HepG2 (cell line): Measurements from ENCODE around the gene PPP2R5B. TPM values are rescaled to one million over a fixed set of nuclear protein-coding genes. Genes with fewer than 3 reads are reported as not detected.
A peak's percentile ranks its signal among the peaks of the same experiment; 100 is the strongest.

Experiments
- ATRX ChIP-seq: sonication (generic); formaldehyde crosslinking; IDR thresholded peaks from 2 replicates; pipeline ENCODE4 v1.4.0; 2020; ENCODE audit warnings: missing genetic modification reagents, borderline replicate concordance
- CC2D1A ChIP-seq: sonication (generic); formaldehyde crosslinking; IDR thresholded peaks from 2 replicates; pipeline ENCODE4 v1.8.1; 2023; ENCODE audit warnings: mild to moderate bottlenecking, missing genetic modification reagents
- GZF1 ChIP-seq: sonication (generic); formaldehyde crosslinking; IDR thresholded peaks from 2 replicates; pipeline ENCODE4 v1.5.1; 2020; ENCODE audit warnings: mild to moderate bottlenecking, missing genetic modification reagents
- HMGXB3 ChIP-seq: sonication (generic); formaldehyde crosslinking; IDR thresholded peaks from 2 replicates; pipeline ENCODE4 v1.4.0; 2020; ENCODE audit warnings: missing genetic modification reagents, borderline replicate concordance
- KLF12 ChIP-seq: sonication (generic); formaldehyde crosslinking; IDR thresholded peaks from 2 replicates; pipeline ENCODE4 v1.4.0; 2020; ENCODE audit warnings: missing genetic modification reagents, borderline replicate concordance
- MYPOP ChIP-seq: sonication (generic); formaldehyde crosslinking; IDR thresholded peaks from 2 replicates; pipeline ENCODE4 v1.8.1; 2023; ENCODE audit warnings: mild to moderate bottlenecking, moderate library complexity, missing genetic modification reagents
- NR2F1 ChIP-seq, 2 experiments: fragments of 450-650 bp in 1 of 2; formaldehyde crosslinking in 1 of 2; IDR thresholded peaks; 2 replicates each; pipeline versions ENCODE4 v1.5.0 to v1.6.1; 2016 to 2020; ENCODE audit warnings: mild to moderate bottlenecking in 1 of 2, missing compliant biosample characterization in 1 of 2, missing genetic modification reagents in 1 of 2, moderate library complexity in 1 of 2
- TGIF2 ChIP-seq: IDR thresholded peaks from 2 replicates; pipeline ENCODE4 v1.6.1; 2016; ENCODE audit warnings: control low read depth, missing compliant biosample characterization
- YEATS4 ChIP-seq: sonication (generic); formaldehyde crosslinking; IDR thresholded peaks from 2 replicates; pipeline ENCODE4 v1.4.0; 2020; ENCODE audit warnings: missing genetic modification reagents, borderline replicate concordance
- ZNF253 ChIP-seq: sonication (generic); formaldehyde crosslinking; IDR thresholded peaks from 2 replicates; pipeline ENCODE4 v1.8.0; 2022; ENCODE audit warnings: mild to moderate bottlenecking, missing genetic modification reagents, borderline replicate concordance
- ZNF513 ChIP-seq: sonication (generic); formaldehyde crosslinking; conservative IDR thresholded peaks from 2 replicates; pipeline ENCODE4 v1.5.0; 2020; ENCODE audit warnings: missing genetic modification reagents
- ZNF670 ChIP-seq: sonication (generic); formaldehyde crosslinking; IDR thresholded peaks from 2 replicates; pipeline ENCODE4 v1.8.0; 2022; ENCODE audit warnings: mild to moderate bottlenecking, missing genetic modification reagents, borderline replicate concordance
- ZNF773 ChIP-seq: sonication (generic); formaldehyde crosslinking; IDR thresholded peaks from 2 replicates; pipeline ENCODE4 v1.4.0; 2020; ENCODE audit warnings: missing genetic modification reagents, borderline replicate concordance
- ZSCAN31 ChIP-seq: sonication (generic); formaldehyde crosslinking; IDR thresholded peaks from 2 replicates; pipeline ENCODE4 v1.5.0; 2020; ENCODE audit warnings: low read depth, mild to moderate bottlenecking, missing genetic modification reagents
- polyA plus RNA-seq, 8 experiments: library from polyadenylated mRNA; depleted of rRNA in 3 of 8; stranded (reverse) in 7 of 8; unstranded in 1 of 8; fragments of >200 nt; fragmentation: Illumina TruSeq in 4 of 8; extraction: Trizol in 4 of 8; gene quantifications; 2 replicates each; pipeline versions ENCODE4 v1.2.1 to v1.2.3, GENCODE V29; 2011 to 2016; ENCODE audit warnings: low read depth in 4 of 8, missing spikeins in 1 of 8, mixed read lengths in 1 of 8; ENCODE audit not compliant: insufficient read depth in 1 of 8
- total RNA-seq, 5 experiments: library from RNA; depleted of rRNA; stranded (reverse); fragments of >200 nt; fragmentation: Illumina TruSeq; extraction: Trizol; gene quantifications; 2 replicates each; pipeline ENCODE4 v1.2.3, GENCODE V29; 2016; ENCODE audit warnings: low read depth in 1 of 5
- TF ChIP-seq, protein P1 (sequence below): sonication (generic); formaldehyde crosslinking; IDR thresholded peaks from 2 replicates; pipeline ENCODE4 v1.4.0; 2020; ENCODE audit warnings: low read depth, mild to moderate bottlenecking, missing genetic modification reagents
- TF ChIP-seq, protein P2 (sequence below): sonication (generic); formaldehyde crosslinking; IDR thresholded peaks from 2 replicates; pipeline ENCODE4 v1.8.1; 2022; ENCODE audit warnings: low read depth, mild to moderate bottlenecking, missing genetic modification reagents

The PPP2R5B gene
- total and polyA plus RNA-seq, 2 of the 13 experiments (the other 11 are each of a cell fraction or from before 2014, with no cell fraction given) = 2.3 to 8.3 TPM

DNA sequence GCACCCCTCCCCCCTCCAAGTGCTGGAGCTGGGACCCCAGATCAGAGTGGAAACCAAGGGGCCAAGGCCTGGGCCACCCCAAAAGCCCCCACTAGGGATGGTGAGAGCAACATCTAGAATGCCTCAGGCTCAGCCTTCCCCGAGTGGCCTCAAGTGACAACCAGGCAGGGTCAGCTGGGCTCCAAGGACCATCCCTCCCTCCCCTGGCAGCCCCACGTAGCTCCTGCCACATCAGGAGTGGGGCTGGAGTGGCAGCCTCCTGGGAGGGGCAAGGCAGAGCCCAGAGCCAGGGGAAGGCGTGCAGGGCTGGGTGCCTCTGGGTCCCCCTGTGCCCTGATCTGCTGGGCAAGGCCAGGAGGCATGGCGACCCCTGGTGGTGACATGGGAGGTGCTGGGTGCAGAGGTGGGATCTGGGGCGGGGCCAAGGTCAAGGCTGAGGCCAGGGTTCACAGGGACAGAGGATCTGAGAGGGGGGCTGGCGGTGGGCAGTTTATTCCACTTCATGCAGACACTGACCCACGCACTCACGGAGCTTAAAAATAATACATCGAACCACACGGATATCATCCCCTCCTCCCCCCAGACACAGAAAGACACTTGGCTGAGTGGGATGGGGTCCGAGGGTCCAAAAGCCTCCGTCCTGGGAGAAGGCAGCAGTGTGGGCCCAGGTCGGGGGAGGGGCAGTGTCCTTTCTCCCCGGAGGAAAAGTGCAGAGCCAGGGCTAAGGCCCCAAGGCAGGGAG lies 30.2 kb upstream of the PPP2R5B start (continued):
- TF ChIP-seq YEATS4 (CRISPR knock-in tag) (peak; percentile 44; the same call in 1 of the 2 replicates), KLF12 (CRISPR knock-in tag) (peak; percentile 92), GZF1 (CRISPR knock-in tag) (no peak), ZNF773 (CRISPR knock-in tag) (0 out of 2 replicates have a peak, but pooled peaks have one; percentile 24), HMGXB3 (CRISPR knock-in tag) (0 out of 2 replicates have a peak, but pooled peaks have one; percentile 33), ZNF670 (CRISPR knock-in tag) (no peak), TGIF2 (CRISPR knock-in tag) (peak; percentile 57; the same call in 1 of the 2 replicates), ZNF253 (CRISPR knock-in tag) (peak; percentile 25; the same call in 1 of the 2 replicates), NR2F1 (CRISPR knock-in tag; IDR thresholded peaks at IDR 0.05) (peak; percentile 98 to 99), MYPOP (no peak; the same call in 1 of the 2 replicates), ZNF513 (CRISPR knock-in tag) (peak; percentile 35; the same call in 1 of the 2 replicates), CC2D1A (CRISPR knock-in tag) (no peak), ZSCAN31 (peak; percentile 16; the same call in 1 of the 2 replicates), ATRX (no peak)
- TF ChIP-seq, protein P1, sequence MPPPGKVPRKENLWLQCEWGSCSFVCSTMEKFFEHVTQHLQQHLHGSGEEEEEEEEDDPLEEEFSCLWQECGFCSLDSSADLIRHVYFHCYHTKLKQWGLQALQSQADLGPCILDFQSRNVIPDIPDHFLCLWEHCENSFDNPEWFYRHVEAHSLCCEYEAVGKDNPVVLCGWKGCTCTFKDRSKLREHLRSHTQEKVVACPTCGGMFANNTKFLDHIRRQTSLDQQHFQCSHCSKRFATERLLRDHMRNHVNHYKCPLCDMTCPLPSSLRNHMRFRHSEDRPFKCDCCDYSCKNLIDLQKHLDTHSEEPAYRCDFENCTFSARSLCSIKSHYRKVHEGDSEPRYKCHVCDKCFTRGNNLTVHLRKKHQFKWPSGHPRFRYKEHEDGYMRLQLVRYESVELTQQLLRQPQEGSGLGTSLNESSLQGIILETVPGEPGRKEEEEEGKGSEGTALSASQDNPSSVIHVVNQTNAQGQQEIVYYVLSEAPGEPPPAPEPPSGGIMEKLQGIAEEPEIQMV = no peak
- TF ChIP-seq, protein P2, sequence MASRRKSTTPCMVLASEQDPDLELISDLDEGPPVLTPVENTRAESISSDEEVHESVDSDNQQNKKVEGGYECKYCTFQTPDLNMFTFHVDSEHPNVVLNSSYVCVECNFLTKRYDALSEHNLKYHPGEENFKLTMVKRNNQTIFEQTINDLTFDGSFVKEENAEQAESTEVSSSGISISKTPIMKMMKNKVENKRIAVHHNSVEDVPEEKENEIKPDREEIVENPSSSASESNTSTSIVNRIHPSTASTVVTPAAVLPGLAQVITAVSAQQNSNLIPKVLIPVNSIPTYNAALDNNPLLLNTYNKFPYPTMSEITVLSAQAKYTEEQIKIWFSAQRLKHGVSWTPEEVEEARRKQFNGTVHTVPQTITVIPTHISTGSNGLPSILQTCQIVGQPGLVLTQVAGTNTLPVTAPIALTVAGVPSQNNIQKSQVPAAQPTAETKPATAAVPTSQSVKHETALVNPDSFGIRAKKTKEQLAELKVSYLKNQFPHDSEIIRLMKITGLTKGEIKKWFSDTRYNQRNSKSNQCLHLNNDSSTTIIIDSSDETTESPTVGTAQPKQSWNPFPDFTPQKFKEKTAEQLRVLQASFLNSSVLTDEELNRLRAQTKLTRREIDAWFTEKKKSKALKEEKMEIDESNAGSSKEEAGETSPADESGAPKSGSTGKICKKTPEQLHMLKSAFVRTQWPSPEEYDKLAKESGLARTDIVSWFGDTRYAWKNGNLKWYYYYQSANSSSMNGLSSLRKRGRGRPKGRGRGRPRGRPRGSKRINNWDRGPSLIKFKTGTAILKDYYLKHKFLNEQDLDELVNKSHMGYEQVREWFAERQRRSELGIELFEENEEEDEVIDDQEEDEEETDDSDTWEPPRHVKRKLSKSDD = peak; percentile 90
